SK-MEL-5 (cell line): ENCODE measurements around the gene NAT8. TPM values are rescaled to one million over a fixed set of nuclear protein-coding genes. Genes with fewer than 3 reads are reported as not detected.
A peak's percentile ranks its signal among the peaks of the same experiment; 100 is the strongest.
"Not testable (repeated sequence)": the region's sequence is repeated elsewhere in the genome, so short reads cannot be mapped to it uniquely, and the experiment has no call there.

Source experiments
- DNase-seq: peaks from one replicate; pipeline ENCODE4 v3.0.0-alpha.2; 2016; ENCODE audit warnings: low read depth, low spot score
- in situ Hi-C: cut with HindIII; loops from 2 replicates; pipeline ENCODE4 v1.10.0; 2016; ENCODE audit warnings: low sequenced_read_pairs, high pct_unique_total_duplicates, low pct_unique_long_range_greater_than_20kb
- polyA plus RNA-seq, 2 experiments: library from polyadenylated mRNA; depleted of rRNA; stranded (reverse); fragments of >200 nt; gene quantifications; 2 replicates each; pipeline ENCODE4 v1.2.3, GENCODE V29; 2015
- total RNA-seq: library from RNA; depleted of rRNA; stranded (reverse); fragments of >200 nt; shearing (Covaris generic); gene quantifications from 2 replicates; pipeline ENCODE4 v1.2.3, GENCODE V29; 2014; rRNA removed

The NAT8 gene
- total RNA-seq: 2.4 and 2.8 TPM in 2 replicates
- 0.10 and 1.9 TPM in 2 replicates for polyA plus RNA-seq (2015; cell fraction: cytosol; rRNA removed)
- polyA plus RNA-seq (2015; cell fraction: nucleus; rRNA removed): not detected in 2 replicates

DNA sequence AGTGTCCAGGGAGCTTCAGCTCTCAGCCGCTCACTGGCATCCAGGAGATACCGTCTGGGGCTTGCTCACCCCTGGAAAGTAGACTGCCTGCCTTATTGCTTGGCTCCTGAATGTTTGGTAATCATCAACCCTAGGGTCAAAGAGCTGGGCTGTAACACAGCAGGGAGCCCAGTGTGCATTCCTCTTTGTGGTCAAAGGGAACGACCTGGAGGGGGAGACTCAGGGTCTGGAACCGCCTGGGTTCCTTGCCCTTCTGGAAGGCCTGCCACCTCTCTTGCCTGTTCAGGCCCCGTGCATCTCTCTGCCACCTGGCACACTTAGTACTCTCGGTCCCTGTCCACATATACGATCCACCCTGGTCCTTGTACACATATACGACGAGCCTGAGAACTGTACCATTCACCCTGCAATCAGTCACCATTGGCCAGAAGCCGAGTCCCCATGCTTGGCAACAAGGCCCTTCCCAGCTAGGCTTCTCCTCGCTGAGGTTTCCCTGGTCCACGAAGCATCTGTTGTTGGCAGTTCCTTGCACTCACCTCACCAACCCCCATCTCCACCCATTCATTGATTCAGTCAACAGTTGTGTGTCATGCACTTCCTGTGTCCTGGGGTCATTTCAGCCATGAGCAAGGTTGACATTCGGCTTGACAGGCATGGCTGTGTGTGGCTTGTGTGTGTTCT lies at the start of gene NAT8:
Gene NAT8, minus strand, starts transcription at position 85 of the 681 bp plus-strand sequence. CDS start 794 bp downstream, outside the sequence.
- peak; percentile 15 for DNase-seq
- in situ Hi-C loops: no loop called here

GRCh38 chr2:73690372-73691088 lies 48.3 kb upstream of the NAT8 start:
- in situ Hi-C loops: not testable (repeated sequence)
- DNase-seq: peak; percentile 72

DNA sequence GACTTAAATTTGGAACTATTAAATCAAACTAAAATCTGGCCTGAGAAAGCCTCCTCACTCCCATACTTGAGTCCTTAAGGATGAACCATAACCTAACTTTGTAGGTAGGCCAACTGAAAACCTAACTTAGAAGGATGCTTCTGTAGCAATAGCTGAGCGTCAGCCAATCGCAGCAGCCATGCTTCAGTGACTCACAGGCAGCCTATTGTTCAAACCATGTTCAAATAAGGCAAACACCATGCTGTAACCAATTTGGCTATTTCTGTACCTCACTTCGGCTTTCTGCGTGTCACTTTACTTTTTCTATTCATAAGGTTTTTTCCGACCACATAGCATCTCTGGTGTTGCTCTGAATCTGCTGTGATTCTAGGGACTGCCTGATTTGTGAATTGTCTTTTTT lies 46.3 kb upstream of the NAT8 start:
- DNase-seq, in situ Hi-C loops: not testable (repeated sequence)

GRCh38 chr2:73685764-73686438 lies 43.7 kb upstream of the NAT8 start:
- DNase-seq: no peak
- in situ Hi-C loops: no loop called here

DNA sequence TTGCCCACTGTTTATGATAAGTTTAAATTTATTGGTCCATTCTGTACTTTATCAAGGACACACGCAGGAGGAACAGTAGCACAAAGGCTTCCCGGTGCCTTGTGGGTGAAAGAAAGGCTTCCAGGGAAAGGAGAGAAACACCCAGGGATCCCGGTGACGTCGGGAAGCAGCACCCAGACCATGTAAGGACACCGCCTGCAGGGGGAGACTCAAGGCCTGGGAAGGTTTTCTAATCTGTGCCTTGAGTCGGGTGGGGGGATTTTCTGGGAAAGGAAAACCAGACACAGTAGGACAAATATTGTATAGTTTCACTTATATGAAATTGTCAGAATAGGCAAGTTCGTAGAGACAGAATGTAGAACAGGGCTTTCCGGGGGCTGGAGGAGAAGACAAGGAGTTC lies 42.7 kb upstream of the NAT8 start:
- in situ Hi-C loops: not testable (repeated sequence)
- DNase-seq: peak; percentile 50

GRCh38 chr2:73684325-73684724 lies 42.1 kb upstream of the NAT8 start:
- in situ Hi-C loops: not testable (repeated sequence)

GRCh38 chr2:73679951-73680571 lies 37.8 kb upstream of the NAT8 start:
- in situ Hi-C loops: not testable (repeated sequence)
- DNase-seq: peak; percentile 70

More at GRCh38 chr2:73684325-73684724, 42.1 kb upstream of the NAT8 start:
- DNase-seq: not testable (repeated sequence)

- DNase-seq, in situ Hi-C loops: not testable (repeated sequence)
Observed at GRCh38 chr2:73679237-73679636, 37.0 kb upstream of the NAT8 start.

- in situ Hi-C loops: not testable (repeated sequence)
Observed at GRCh38 chr2:73678008-73678407, 35.8 kb upstream of the NAT8 start.

DNA sequence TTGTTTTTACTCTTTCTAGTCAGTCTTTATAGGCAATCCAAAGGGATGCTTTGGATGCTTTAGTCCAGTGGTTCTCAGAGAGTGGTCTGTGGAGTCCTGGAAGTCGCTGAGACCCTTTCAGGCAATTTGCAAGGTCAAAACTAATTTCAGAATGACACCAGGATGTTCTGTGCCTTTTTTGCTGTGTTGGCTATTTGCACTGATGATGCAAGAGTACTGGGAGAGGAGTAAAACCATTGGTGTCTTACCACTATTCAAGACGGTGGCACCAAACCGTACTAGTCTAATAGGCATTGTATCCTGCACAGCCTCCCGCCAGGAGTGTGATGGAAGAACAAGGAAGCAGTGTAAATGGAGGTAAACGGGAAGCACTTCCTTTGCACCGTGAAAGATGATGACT lies 34.0 kb upstream of the NAT8 start:
- not testable (repeated sequence) for DNase-seq

More at GRCh38 chr2:73678008-73678407, 35.8 kb upstream of the NAT8 start:
- not testable (repeated sequence) for DNase-seq

GRCh38 chr2:73674696-73675157 lies 32.5 kb upstream of the NAT8 start:
- DNase-seq, in situ Hi-C loops: not testable (repeated sequence)

More for the DNA sequence above, 34.0 kb upstream of the NAT8 start:
- in situ Hi-C loops: not testable (repeated sequence)

DNA sequence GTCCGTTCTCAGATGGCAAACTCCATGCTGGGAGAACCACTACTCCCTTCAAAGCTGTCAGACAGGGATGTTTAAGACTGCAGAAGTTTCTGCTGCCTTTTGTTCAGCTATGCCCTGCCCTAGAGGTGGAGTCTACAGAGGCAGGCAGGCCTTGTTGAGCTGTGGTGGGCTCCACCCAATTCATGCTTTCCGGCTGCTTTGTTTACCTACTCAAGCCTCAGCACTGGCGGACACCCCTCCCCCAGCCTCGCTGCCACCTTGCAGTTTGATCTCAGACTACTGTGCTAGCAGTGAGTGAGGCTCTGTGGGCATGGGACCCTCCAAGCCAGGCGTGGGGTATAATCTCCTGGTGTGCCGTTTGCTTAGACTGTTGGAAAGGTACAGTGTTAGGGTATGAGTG lies 27.8 kb upstream of the NAT8 start:
- in situ Hi-C loops, DNase-seq: not testable (repeated sequence)

DNA sequence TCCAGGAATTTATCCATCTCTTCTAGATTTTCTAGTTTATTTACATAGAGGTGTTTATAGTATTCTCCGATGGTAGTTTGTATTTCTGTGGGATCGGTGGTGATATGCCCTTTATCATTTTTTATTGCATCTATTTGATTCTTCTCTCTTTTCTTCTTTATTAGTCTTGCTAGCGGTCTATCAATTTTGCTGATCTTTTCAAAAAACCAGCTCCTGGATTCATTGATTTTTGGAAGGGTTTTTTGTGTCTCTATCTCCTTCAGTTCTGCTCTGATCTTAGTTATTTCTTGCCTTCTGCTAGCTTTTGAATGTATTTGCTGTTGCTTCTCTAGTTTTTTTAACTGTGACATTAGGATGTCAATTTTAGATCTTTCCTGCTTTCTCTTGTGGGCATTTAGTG lies 25.0 kb upstream of the NAT8 start:
- in situ Hi-C loops, DNase-seq: not testable (repeated sequence)

DNA sequence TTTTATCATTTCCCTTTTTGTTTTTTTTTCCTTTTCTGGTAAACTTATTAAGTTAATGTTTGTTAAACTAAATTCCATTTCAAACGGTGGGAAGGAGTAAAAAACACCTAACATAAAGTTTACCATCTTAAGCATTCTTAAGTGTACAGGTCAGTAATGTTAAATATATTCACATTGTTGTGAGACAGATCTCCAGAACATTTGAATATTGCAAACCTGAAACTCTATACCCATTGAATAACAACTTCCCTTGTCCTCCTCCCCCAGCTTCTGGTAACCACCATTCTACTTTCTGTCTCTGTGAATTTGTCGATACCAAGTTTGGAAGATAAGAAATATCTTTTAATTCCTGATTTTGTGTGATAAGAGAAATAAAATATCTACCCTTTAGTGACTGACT lies 12.0 kb upstream of the NAT8 start:
- DNase-seq: no peak
- in situ Hi-C loops: no loop called here

- no peak for DNase-seq
- in situ Hi-C loops: no loop called here
Observed at GRCh38 chr2:73652348-73652747, 10.1 kb upstream of the NAT8 start.

GRCh38 chr2:73651591-73652230 lies 9.5 kb upstream of the NAT8 start:
- in situ Hi-C loops: no loop called here
- no peak for DNase-seq

- in situ Hi-C loops: not testable (repeated sequence)
Observed at GRCh38 chr2:73647690-73648089, 5.5 kb upstream of the NAT8 start.

More at GRCh38 chr2:73647690-73648089, 5.5 kb upstream of the NAT8 start:
- not testable (repeated sequence) for DNase-seq
